ENCODE results near the gene SLC8B1.

- no peak for TF ChIP-seq GATA2 (IDR thresholded peaks at IDR 0.05; ENCODE audit: low read depth, low read length)
- TF ChIP-seq GATA3 (IDR thresholded peaks at IDR 0.05; ENCODE audit: low read depth, low read length) = no peak
Observed at GRCh38 chr12:113322343-113322742, 12.6 kb downstream of the SLC8B1 start.
